Hepatocyte (in vitro differentiated cells): ENCODE results near the gene LRRC27. TPM values are rescaled to one million over a fixed set of nuclear protein-coding genes. Genes with fewer than 3 reads are reported as not detected.

Experiments used
- DNase-seq: peaks from one replicate; pipeline ENCODE4 v3.0.0-alpha.2; 2016; ENCODE audit warnings: low spot score
- H2AFZ ChIP-seq: fragments of 200-600 bp; sonication (generic); 2 replicates; pipeline ENCODE4 v1.6.0; 2016; ENCODE audit warnings: antibody characterized with exemption, mild to moderate bottlenecking
- H3K27ac ChIP-seq: fragments of 200-600 bp; sonication (generic); 2 replicates; pipeline ENCODE4 v1.5.1; 2016; ENCODE audit warnings: mild to moderate bottlenecking
- H3K27me3 ChIP-seq: fragments of 200-600 bp; sonication (generic); 2 replicates; pipeline ENCODE4 v1.6.1; 2016
- H3K36me3 ChIP-seq: fragments of 200-600 bp; sonication (generic); replicated peaks from 2 replicates; pipeline ENCODE4 v1.5.1; 2016; ENCODE audit warnings: low read depth; ENCODE audit not compliant: insufficient read depth
- H3K4me1 ChIP-seq: fragments of 200-600 bp; sonication (generic); 2 replicates; pipeline ENCODE4 v1.5.1; 2016; ENCODE audit warnings: mild to moderate bottlenecking, moderate library complexity; ENCODE audit not compliant: insufficient read depth
- H3K4me2 ChIP-seq: fragments of 200-600 bp; sonication (generic); 2 replicates; pipeline ENCODE4 v1.6.0; 2016
- H3K4me3 ChIP-seq: fragments of 200-600 bp; sonication (generic); 2 replicates; pipeline ENCODE4 v1.5.1; 2016; ENCODE audit warnings: mild to moderate bottlenecking
- H3K79me2 ChIP-seq: fragments of 200-600 bp; sonication (generic); 2 replicates; pipeline ENCODE4 v1.6.0; 2017; ENCODE audit warnings: mild to moderate bottlenecking
- H3K9me2 ChIP-seq: fragments of 200-600 bp; sonication (generic); replicated peaks from 2 replicates; pipeline ENCODE4 v1.6.0; 2017; ENCODE audit warnings: mild to moderate bottlenecking; ENCODE audit not compliant: insufficient read depth
- H3K9me3 ChIP-seq: fragments of 200-600 bp; sonication (generic); 2 replicates; pipeline ENCODE4 v1.5.1; 2016; ENCODE audit warnings: low read depth, mild to moderate bottlenecking
- H4K20me1 ChIP-seq: fragments of 200-600 bp; sonication (generic); 2 replicates; pipeline ENCODE4 v1.6.0; 2016; ENCODE audit warnings: mild to moderate bottlenecking; ENCODE audit not compliant: insufficient read depth, poor library complexity, severe bottlenecking
- CTCF ChIP-seq: fragments of 200-600 bp; sonication (generic); IDR thresholded peaks from 2 replicates; pipeline ENCODE4 v1.5.1; 2016; ENCODE audit warnings: antibody characterized with exemption, mild to moderate bottlenecking; ENCODE audit not compliant: poor library complexity
- EZH2 ChIP-seq: fragments of 200-600 bp; sonication (generic); IDR thresholded peaks from 2 replicates; pipeline ENCODE4 v1.6.1; 2016; ENCODE audit warnings: antibody characterized with exemption, mild to moderate bottlenecking, borderline replicate concordance
- EZH2phosphoT487 ChIP-seq: fragments of 200-600 bp; sonication (generic); IDR thresholded peaks from one replicate; pipeline ENCODE4 v1.6.1; 2018; ENCODE audit warnings: antibody characterized with exemption, mild to moderate bottlenecking, low read depth, moderate library complexity; ENCODE audit not compliant: unreplicated experiment, severe bottlenecking
- WGBS: methylation state at CpG from one replicate; pipeline ENCODE4 v1.1.6; 2016; ENCODE audit warnings: low lambda C conversion rate; ENCODE audit errors: missing lambda C conversion rate; 5-methylcytosine and 5-hydroxymethylcytosine counted together
- polyA plus RNA-seq: library from polyadenylated mRNA; unstranded; fragments of >200 nt; fragmentation: Nextera tagmentation; extraction: Ambion mirVana; gene quantifications from 2 replicates; pipeline ENCODE4 v1.2.1, GENCODE V29; 2016
- total RNA-seq: library from RNA; depleted of rRNA; stranded (reverse); fragments of >200 nt; gene quantifications from 2 replicates; pipeline ENCODE4 v1.2.3, GENCODE V29; 2014

Gene LRRC27
- total and polyA plus RNA-seq, 2 experiments from 2014 or later = 7.5 to 8.3 TPM

- Histone ChIP-seq H2AFZ (no peak overlapping the region), H3K9me3 (no peaks in the 10 kb centered on the region), H3K4me1 (peaks cover 13% of the 10 kb centered on the region), H4K20me1 (no peaks in the 10 kb centered on the region), H3K27me3 (no peaks in the 10 kb centered on the region), H3K4me3 (no peak overlapping the region), H3K79me2 (no peaks in the 10 kb centered on the region), H3K27ac (no peak overlapping the region), H3K36me3 (no peaks in the 10 kb centered on the region), H3K4me2 (no peak overlapping the region), H3K9me2 (no peaks in the 10 kb centered on the region)
- DNase-seq = no peak
- WGBS = 96% methylated on average over 11 of the region's 11 CpGs
- TF ChIP-seq EZH2 (no peak), CTCF (no peak), EZH2phosphoT487 (no peak)
Observed at GRCh38 chr10:132339276-132339675, 7.3 kb downstream of the LRRC27 start.

- TF ChIP-seq EZH2phosphoT487 = no peak
- no peak for TF ChIP-seq CTCF
- no peak for TF ChIP-seq EZH2
- H4K20me1 ChIP-seq = no peaks in the 10 kb centered on the region
- H3K27ac ChIP-seq = no peak overlapping the region
- H3K27me3 ChIP-seq = no peaks in the 10 kb centered on the region
- H3K4me1 ChIP-seq = peaks cover 9% of the 10 kb centered on the region
- H3K9me2 ChIP-seq = no peaks in the 10 kb centered on the region
- no peak overlapping the region for H3K4me3 ChIP-seq
- no peaks in the 10 kb centered on the region for H3K36me3 ChIP-seq
- no peaks in the 10 kb centered on the region for H3K79me2 ChIP-seq
- no peak overlapping the region for H2AFZ ChIP-seq
- no peaks in the 10 kb centered on the region for H3K9me3 ChIP-seq
- H3K4me2 ChIP-seq = no peak overlapping the region
- 100% methylated on average over 6 of the region's 6 CpGs for WGBS
- DNase-seq = no peak
Observed at GRCh38 chr10:132341017-132341416, 9.0 kb downstream of the LRRC27 start.

GRCh38 chr10:132341781-132342180, 9.8 kb downstream of the LRRC27 start:
- Histone ChIP-seq H3K9me3 (no peaks in the 10 kb centered on the region), H3K4me2 (no peak overlapping the region), H3K27me3 (no peaks in the 10 kb centered on the region), H3K36me3 (no peaks in the 10 kb centered on the region), H2AFZ (no peak overlapping the region), H3K9me2 (no peaks in the 10 kb centered on the region), H3K79me2 (no peaks in the 10 kb centered on the region), H4K20me1 (no peaks in the 10 kb centered on the region), H3K27ac (no peak overlapping the region), H3K4me3 (no peak overlapping the region), H3K4me1 (peaks cover under 1% of the 10 kb centered on the region)
- 98% methylated on average over 4 of the region's 4 CpGs for WGBS
- no peak for TF ChIP-seq EZH2phosphoT487
- no peak for TF ChIP-seq EZH2
- no peak for TF ChIP-seq CTCF
- DNase-seq = no peak

GRCh38 chr10:132342553-132342952, 10.6 kb downstream of the LRRC27 start:
- Histone ChIP-seq H3K9me2 (no peaks in the 10 kb centered on the region), H3K79me2 (no peaks in the 10 kb centered on the region), H3K36me3 (no peaks in the 10 kb centered on the region), H3K27me3 (no peaks in the 10 kb centered on the region), H3K4me3 (no peak overlapping the region), H3K4me2 (no peak overlapping the region), H3K27ac (no peak overlapping the region), H2AFZ (no peak overlapping the region), H3K4me1 (no peaks in the 10 kb centered on the region), H3K9me3 (no peaks in the 10 kb centered on the region), H4K20me1 (no peaks in the 10 kb centered on the region)
- TF ChIP-seq CTCF (no peak), EZH2phosphoT487 (no peak), EZH2 (no peak)
- DNase-seq = no peak
- 98% methylated on average over 7 of the region's 7 CpGs for whole genome bisulfite sequencing
